ENCODE results near the gene TMPRSS9.

GRCh38 chr19:2415973-2416319 lies 55.9 kb downstream of the TMPRSS9 start:
- TF ChIP-seq EZH2 (IDR thresholded peaks at IDR 0.05; ENCODE audit: insufficient read depth, poor library complexity, severe bottlenecking) (no peak), EZH2phosphoT487 (IDR thresholded peaks at IDR 0.05; ENCODE audit: insufficient read depth, low read depth) (no peak)

All from GM23248 (cell line).